Body of pancreas (tissue), 4 donors: ENCODE results near the gene PPT1. TPM values are rescaled to one million over a fixed set of nuclear protein-coding genes. Genes with fewer than 3 reads are reported as not detected.

Experiments
- ATAC-seq: fragments of 150-250 bp; one replicate; pipeline ENCODE4 v1.9.1; 2016
- DNase-seq, 4 donors: peaks; one replicate each; pipeline ENCODE4 v3.0.0-alpha.2; 2019
- H3K27ac ChIP-seq, 4 donors: fragments of 200-600 bp; sonication (generic); 1 replicate in 3 of 4; 2 replicates in 1 of 4; pipeline versions ENCODE4 v1.5.1 to v1.6.1; 2016 to 2019; ENCODE audit warnings: mild to moderate bottlenecking in 1 of 4, mixed read lengths in 1 of 4, moderate library complexity in 1 of 4
- H3K27me3 ChIP-seq, 2 donors: fragments of 200-600 bp; sonication (generic); one replicate each; pipeline ENCODE4 v1.6.0; 2016; ENCODE audit warnings: mild to moderate bottlenecking in 1 of 2
- H3K36me3 ChIP-seq, 2 donors: fragments of 200-600 bp; sonication (generic); replicated peaks in 1 of 2; 2 replicates each; pipeline ENCODE4 v1.5.1; 2016; ENCODE audit warnings: low read depth in 2 of 2; ENCODE audit not compliant: insufficient read depth in 1 of 2
- H3K4me1 ChIP-seq: fragments of 200-600 bp; sonication (generic); one replicate; pipeline ENCODE4 v1.6.0; 2016
- H3K4me3 ChIP-seq, 2 donors: fragments of 200-600 bp; sonication (generic); 1 replicate in 1 of 2; 2 replicates in 1 of 2; pipeline ENCODE4 v1.5.1; 2016 to 2019
- H3K9me3 ChIP-seq, 3 donors: fragments of 200-600 bp; sonication (generic); 1 replicate in 2 of 3; 2 replicates in 1 of 3; pipeline ENCODE4 v1.5.1; 2016
- POLR2A ChIP-seq, 3 donors: fragments of 450-650 bp; IDR thresholded peaks; one replicate each; pipeline ENCODE4 v1.6.1; 2016; ENCODE audit warnings: antibody characterized with exemption in 3 of 3, mild to moderate bottlenecking in 2 of 3
- WGBS, 2 donors: methylation state at CpG; one replicate each; pipeline ENCODE4 v1.1.5; 2017; 5-methylcytosine and 5-hydroxymethylcytosine counted together
- intact Hi-C: fragments of 100-400 bp; cut with DNase I; formaldehyde crosslinking; loops from one replicate; pipeline ENCODE4 v1.15.1; 2023
- total RNA-seq, 2 donors: library from RNA; depleted of rRNA; stranded (reverse); fragments of >200 nt; gene quantifications; one replicate each; pipeline ENCODE4 v1.1.0, GENCODE V29; 2016
- TF ChIP-seq, protein P1 (sequence below), 7 experiments: fragments of 450-650 bp in 4 of 7; fragments of 200-600 bp in 3 of 7; sonication (generic) in 3 of 7; IDR thresholded peaks; one replicate each; pipeline ENCODE4 v1.5.1; 2016 to 2019; ENCODE audit warnings: antibody characterized with exemption in 7 of 7

PPT1 gene
- total RNA-seq, 2 donors from 2014 or later = 26.4 to 28.5 TPM

DNA sequence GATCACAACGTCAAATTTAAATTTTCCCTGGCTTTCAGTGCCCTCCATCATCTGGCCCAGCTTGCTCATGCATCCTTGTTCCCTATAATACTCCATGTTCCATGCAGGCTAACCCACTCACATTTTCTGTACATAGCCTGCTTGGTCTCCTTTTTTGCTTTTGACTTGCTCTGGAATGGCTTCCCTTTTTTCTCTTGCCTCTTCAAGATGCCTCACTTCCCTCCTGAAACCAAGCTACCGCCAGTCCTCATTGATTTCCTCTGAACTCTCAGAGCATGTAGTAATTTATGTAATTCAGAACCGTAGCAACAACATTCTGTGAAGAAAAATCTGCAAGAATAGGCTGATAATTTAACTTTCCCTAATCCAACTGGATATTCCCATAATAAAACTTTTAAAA, 46.2 kb downstream of the PPT1 start:
- TF ChIP-seq POLR2A (IDR thresholded peaks at IDR 0.05) = no peak
- TF ChIP-seq, protein P1, sequence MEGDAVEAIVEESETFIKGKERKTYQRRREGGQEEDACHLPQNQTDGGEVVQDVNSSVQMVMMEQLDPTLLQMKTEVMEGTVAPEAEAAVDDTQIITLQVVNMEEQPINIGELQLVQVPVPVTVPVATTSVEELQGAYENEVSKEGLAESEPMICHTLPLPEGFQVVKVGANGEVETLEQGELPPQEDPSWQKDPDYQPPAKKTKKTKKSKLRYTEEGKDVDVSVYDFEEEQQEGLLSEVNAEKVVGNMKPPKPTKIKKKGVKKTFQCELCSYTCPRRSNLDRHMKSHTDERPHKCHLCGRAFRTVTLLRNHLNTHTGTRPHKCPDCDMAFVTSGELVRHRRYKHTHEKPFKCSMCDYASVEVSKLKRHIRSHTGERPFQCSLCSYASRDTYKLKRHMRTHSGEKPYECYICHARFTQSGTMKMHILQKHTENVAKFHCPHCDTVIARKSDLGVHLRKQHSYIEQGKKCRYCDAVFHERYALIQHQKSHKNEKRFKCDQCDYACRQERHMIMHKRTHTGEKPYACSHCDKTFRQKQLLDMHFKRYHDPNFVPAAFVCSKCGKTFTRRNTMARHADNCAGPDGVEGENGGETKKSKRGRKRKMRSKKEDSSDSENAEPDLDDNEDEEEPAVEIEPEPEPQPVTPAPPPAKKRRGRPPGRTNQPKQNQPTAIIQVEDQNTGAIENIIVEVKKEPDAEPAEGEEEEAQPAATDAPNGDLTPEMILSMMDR (IDR thresholded peaks at IDR 0.05) = no peak
- peaks cover 13% of the 10 kb centered on the region for H3K4me1 ChIP-seq
- H3K27me3 ChIP-seq = no peaks in the 10 kb centered on the region
- H3K9me3 ChIP-seq = no peaks in the 10 kb centered on the region
- no peak overlapping the region for H3K4me3 ChIP-seq
- intact Hi-C loops = no loop called here
- no peaks in the 10 kb centered on the region for H3K36me3 ChIP-seq
- DNase-seq = no peak
- H3K27ac ChIP-seq = no peak overlapping the region
- no peak for ATAC-seq
- 64 to 90% methylated on average over 3 of the region's 3 CpGs for WGBS, 2 donors

DNA sequence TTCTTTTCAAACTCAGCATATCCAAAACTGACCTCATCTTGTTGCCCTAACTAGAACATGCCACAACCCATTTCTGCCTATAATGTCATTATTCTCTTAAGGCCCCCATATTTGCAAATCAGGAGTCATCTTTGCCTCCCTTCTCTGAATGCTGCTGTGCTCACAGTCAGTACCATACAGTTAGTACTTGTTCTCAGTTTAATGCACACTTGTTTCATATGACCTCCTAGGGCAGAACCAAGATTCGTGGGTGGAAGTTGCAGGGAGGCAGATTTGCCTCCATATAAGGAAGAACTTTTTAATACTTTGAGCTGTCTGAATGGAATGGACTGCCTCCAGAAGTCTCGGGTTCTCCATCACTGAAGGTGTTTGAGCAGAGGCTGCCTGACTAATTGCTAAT, 47.3 kb downstream of the PPT1 start:
- no peak for DNase-seq
- ATAC-seq = no peak

DNA sequence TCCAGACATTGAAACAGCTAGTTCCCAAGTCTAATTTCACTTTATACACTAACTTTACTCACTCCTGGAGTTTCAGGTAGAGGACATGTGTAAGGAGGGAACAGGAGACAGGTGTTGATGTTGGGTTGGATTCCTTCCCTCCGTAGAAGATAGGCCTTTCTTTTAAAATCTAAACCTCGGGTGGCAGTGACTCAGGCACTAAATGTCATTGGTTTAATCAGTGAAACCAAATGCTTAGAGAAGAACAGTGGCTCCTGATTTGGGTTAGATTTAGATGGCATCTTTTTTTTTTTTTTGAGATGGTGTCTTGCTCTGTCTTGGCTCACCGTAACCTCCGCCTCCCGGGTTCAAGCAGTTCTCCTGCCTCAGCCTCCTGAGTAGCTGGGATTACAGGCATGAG, 49.3 kb downstream of the PPT1 start:
- no peak overlapping the region for H3K4me3 ChIP-seq

More for the DNA sequence above, 47.3 kb downstream of the PPT1 start:
- no peaks in the 10 kb centered on the region for H3K9me3 ChIP-seq
- no peak for TF ChIP-seq POLR2A (IDR thresholded peaks at IDR 0.05)
- TF ChIP-seq, protein P1 (IDR thresholded peaks at IDR 0.05) = no peak
- no peak overlapping the region for H3K4me3 ChIP-seq
- peaks cover 18% of the 10 kb centered on the region for H3K4me1 ChIP-seq
- 74 to 78% methylated on average over 2 of the region's 2 CpGs for WGBS, 2 donors
- intact Hi-C loops = no loop called here
- H3K27me3 ChIP-seq = no peaks in the 10 kb centered on the region
- no peaks in the 10 kb centered on the region for H3K36me3 ChIP-seq
- H3K27ac ChIP-seq = no peak overlapping the region

DNA sequence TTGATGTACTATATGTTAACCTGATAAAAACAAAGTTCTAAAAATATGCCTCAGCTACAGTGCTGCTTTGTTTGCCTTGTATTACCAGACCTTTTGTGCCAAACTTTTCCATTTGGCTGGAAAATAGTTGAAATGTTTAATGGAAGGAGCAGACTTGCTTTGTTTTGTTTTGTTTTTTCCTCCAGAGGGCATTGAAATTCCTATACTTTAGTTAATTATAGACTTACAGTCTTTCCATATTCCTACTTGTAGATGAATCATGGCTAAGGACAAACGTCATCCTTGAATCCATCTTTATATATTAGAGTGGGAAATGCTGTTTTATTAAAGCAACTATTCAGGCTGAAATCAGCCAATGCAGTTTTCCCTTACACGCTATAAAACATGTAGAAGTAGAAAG, 49.8 kb downstream of the PPT1 start:
- intact Hi-C loops = no loop called here
- Histone ChIP-seq H3K4me1 (peaks cover 25% of the 10 kb centered on the region), H3K27ac (no peak overlapping the region), H3K4me3 (no peak overlapping the region), H3K9me3 (no peaks in the 10 kb centered on the region), H3K36me3 (no peaks in the 10 kb centered on the region), H3K27me3 (no peaks in the 10 kb centered on the region)
- WGBS, 2 donors = 52 to 53% methylated on average over 2 of the region's 2 CpGs
- DNase-seq (no peak), ATAC-seq (no peak)
- TF ChIP-seq, protein P1 (IDR thresholded peaks at IDR 0.05) = no peak
- TF ChIP-seq POLR2A (IDR thresholded peaks at IDR 0.05) = no peak

More for the DNA sequence above, 49.3 kb downstream of the PPT1 start:
- no peak overlapping the region for H3K27ac ChIP-seq
- WGBS, 2 donors = 78 to 85% methylated on average over 5 of the region's 5 CpGs
- no peak for DNase-seq
- H3K27me3 ChIP-seq = no peaks in the 10 kb centered on the region
- no peaks in the 10 kb centered on the region for H3K9me3 ChIP-seq
- TF ChIP-seq, protein P1 (IDR thresholded peaks at IDR 0.05) = no peak
- TF ChIP-seq POLR2A (IDR thresholded peaks at IDR 0.05) = no peak
- no peak for ATAC-seq
- intact Hi-C loops = no loop called here
- no peaks in the 10 kb centered on the region for H3K36me3 ChIP-seq
- peaks cover 20% of the 10 kb centered on the region for H3K4me1 ChIP-seq

DNA sequence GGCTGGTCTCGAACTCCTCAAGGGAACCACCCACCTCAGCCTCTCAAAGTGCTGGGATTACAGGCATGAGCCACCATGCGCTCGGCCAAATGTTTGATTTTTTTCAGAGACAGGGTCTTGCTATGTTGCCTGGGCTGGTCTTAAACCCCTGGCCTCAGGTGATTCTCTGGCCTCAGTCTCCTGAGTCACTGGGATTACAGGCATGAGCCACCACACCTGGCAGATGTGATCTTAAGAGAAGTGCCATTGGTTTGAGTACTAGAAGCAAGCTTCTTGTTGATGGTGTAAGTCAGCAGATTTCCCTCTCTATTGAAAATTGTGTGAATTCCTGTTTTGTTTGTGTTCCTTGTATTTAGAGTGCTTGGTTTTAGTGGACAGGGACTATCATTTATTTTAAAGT, 51.3 kb downstream of the PPT1 start:
- Histone ChIP-seq H3K9me3 (no peaks in the 10 kb centered on the region), H3K27ac (no peak overlapping the region), H3K36me3 (no peaks in the 10 kb centered on the region), H3K4me3 (no peak overlapping the region), H3K27me3 (no peaks in the 10 kb centered on the region), H3K4me1 (peaks cover 36% of the 10 kb centered on the region)
- TF ChIP-seq, protein P1 (IDR thresholded peaks at IDR 0.05) = no peak
- TF ChIP-seq POLR2A (IDR thresholded peaks at IDR 0.05) = no peak
- intact Hi-C loops = no loop called here
- DNase-seq (no peak), ATAC-seq (no peak)
- WGBS, 2 donors = 92 to 100% methylated on average over 2 of the region's 3 CpGs
